Caco-2 (cell line): ENCODE data around the gene ADIG. TPM values are rescaled to one million over a fixed set of nuclear protein-coding genes. Genes with fewer than 3 reads are reported as not detected.

Experiments
- BruUV-seq: library from RNA; stranded (reverse); fragments of 400-500 nt; replicated peaks from 2 replicates; lab custom pipeline; 2021; lab: Mats Ljungman, UMichigan
- CTCF ChIA-PET: fragments of 300-600 bp; sonication (Branson Sonifier 250); formaldehyde crosslinking; loops from one replicate; lab custom pipeline; 2022; ENCODE audit warnings: antibody characterized with exemption; lab: Charles Lee
- POLR2A ChIA-PET: fragments of 300-600 bp; sonication (Branson Sonifier 250); formaldehyde crosslinking; loops from one replicate; lab custom pipeline; 2022; ENCODE audit warnings: antibody characterized with exemption; lab: Charles Lee
- DNase-seq, 2 experiments: peaks; one replicate each; pipeline versions ENCODE4 v3.0.0 to v3.0.0-alpha.2; 2020 to 2022
- H3K27me3 ChIP-seq: replicated peaks from 2 replicates; pipeline ENCODE4 v1.6.0; 2011; ENCODE audit warnings: low read length; ENCODE audit not compliant: control insufficient read depth, insufficient read depth
- H3K36me3 ChIP-seq: 2 replicates; pipeline ENCODE4 v1.5.1; 2011; ENCODE audit warnings: low read length; ENCODE audit not compliant: control insufficient read depth, insufficient read depth
- H3K4me1 ChIP-seq: fragments of 250-450 bp; sonication (Bioruptor Pico); 2 replicates; pipeline ENCODE4 v1.5.1; 2020; ENCODE audit warnings: mild to moderate bottlenecking
- H3K4me3 ChIP-seq: 2 replicates; pipeline ENCODE4 v1.5.1; 2011; ENCODE audit warnings: low read depth, mild to moderate bottlenecking, control low read depth, low read length
- H3K9me3 ChIP-seq: fragments of 250-450 bp; sonication (Bioruptor Pico); 2 replicates; pipeline ENCODE4 v1.5.1; 2020; ENCODE audit warnings: mild to moderate bottlenecking, moderate library complexity
- H3K27ac Mint-ChIP-seq: one replicate; pipeline ENCODE4 v1.8.0; 2022; ENCODE audit warnings: mixed read lengths; ENCODE audit not compliant: unreplicated experiment
- H3K27me3 Mint-ChIP-seq: one replicate; pipeline ENCODE4 v1.8.0; 2022; ENCODE audit warnings: mixed read lengths; ENCODE audit not compliant: insufficient read depth, unreplicated experiment
- H3K36me3 Mint-ChIP-seq: one replicate; pipeline ENCODE4 v1.8.0; 2022; ENCODE audit warnings: mild to moderate bottlenecking, mixed read lengths; ENCODE audit not compliant: insufficient read depth, unreplicated experiment
- H3K4me1 Mint-ChIP-seq: one replicate; pipeline ENCODE4 v1.8.0; 2022; ENCODE audit warnings: low read depth, mixed read lengths; ENCODE audit not compliant: unreplicated experiment
- H3K4me3 Mint-ChIP-seq: one replicate; pipeline ENCODE4 v1.8.0; 2022; ENCODE audit warnings: mild to moderate bottlenecking, moderate library complexity, mixed read lengths; ENCODE audit not compliant: unreplicated experiment
- H3K9me3 Mint-ChIP-seq: one replicate; pipeline ENCODE4 v1.8.0; 2022; ENCODE audit warnings: mixed read lengths; ENCODE audit not compliant: unreplicated experiment
- intact Hi-C: fragments of 100-400 bp; cut with micrococcal nuclease; formaldehyde crosslinking; loops from one replicate; pipeline ENCODE4 v1.10.0; 2022; ENCODE audit not compliant: unreplicated experiment
- total RNA-seq: library from RNA; stranded (reverse); gene quantifications from 2 replicates; pipeline ENCODE4 v1.2.3, GENCODE V29; 2022
- TF ChIP-seq, protein P1 (sequence below), 2 experiments: fragments of 200-600 bp in 1 of 2; IDR thresholded peaks; 1 replicate in 1 of 2; 2 replicates in 1 of 2; pipeline versions ENCODE4 v1.5.1 to v1.8.0; 2011 to 2022; ENCODE audit warnings: antibody characterized with exemption in 1 of 2, control low read depth in 1 of 2, inconsistent platforms in 1 of 2, low read depth in 1 of 2, low read length in 1 of 2, mild to moderate bottlenecking in 1 of 2, moderate library complexity in 1 of 2; ENCODE audit not compliant: insufficient read depth in 1 of 2, severe bottlenecking in 1 of 2, unreplicated experiment in 1 of 2

The ADIG gene
- total RNA-seq, 1 experiment from 2014 or later = not detected

- ChIA-PET CTCF (no interaction called here), POLR2A (no interaction called here)
- no TSS peak for BruUV-seq
- intact Hi-C loops = no loop called here
- H3K36me3 Mint-ChIP-seq = no peaks in the 10 kb centered on the region
- peaks cover 1% of the 10 kb centered on the region; the same call in 1 of the 2 replicates for H3K27me3 ChIP-seq
- H3K9me3 ChIP-seq = no peaks in the 10 kb centered on the region
- TF ChIP-seq, protein P1, sequence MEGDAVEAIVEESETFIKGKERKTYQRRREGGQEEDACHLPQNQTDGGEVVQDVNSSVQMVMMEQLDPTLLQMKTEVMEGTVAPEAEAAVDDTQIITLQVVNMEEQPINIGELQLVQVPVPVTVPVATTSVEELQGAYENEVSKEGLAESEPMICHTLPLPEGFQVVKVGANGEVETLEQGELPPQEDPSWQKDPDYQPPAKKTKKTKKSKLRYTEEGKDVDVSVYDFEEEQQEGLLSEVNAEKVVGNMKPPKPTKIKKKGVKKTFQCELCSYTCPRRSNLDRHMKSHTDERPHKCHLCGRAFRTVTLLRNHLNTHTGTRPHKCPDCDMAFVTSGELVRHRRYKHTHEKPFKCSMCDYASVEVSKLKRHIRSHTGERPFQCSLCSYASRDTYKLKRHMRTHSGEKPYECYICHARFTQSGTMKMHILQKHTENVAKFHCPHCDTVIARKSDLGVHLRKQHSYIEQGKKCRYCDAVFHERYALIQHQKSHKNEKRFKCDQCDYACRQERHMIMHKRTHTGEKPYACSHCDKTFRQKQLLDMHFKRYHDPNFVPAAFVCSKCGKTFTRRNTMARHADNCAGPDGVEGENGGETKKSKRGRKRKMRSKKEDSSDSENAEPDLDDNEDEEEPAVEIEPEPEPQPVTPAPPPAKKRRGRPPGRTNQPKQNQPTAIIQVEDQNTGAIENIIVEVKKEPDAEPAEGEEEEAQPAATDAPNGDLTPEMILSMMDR (IDR thresholded peaks at IDR 0.05; ENCODE audit: insufficient read depth in 1 of 2, low read depth in 1 of 2, low read length in 1 of 2, severe bottlenecking in 1 of 2, unreplicated experiment in 1 of 2) = no peak
- no peaks in the 10 kb centered on the region for H3K9me3 Mint-ChIP-seq
- H3K36me3 ChIP-seq = no peaks in the 10 kb centered on the region
- no peak for DNase-seq
- H3K27me3 Mint-ChIP-seq = no peaks in the 10 kb centered on the region
- no peaks in the 10 kb centered on the region for H3K4me1 Mint-ChIP-seq
- no peak overlapping the region for H3K27ac Mint-ChIP-seq
- H3K4me3 Mint-ChIP-seq = no peak overlapping the region
- no peaks in the 10 kb centered on the region for H3K4me1 ChIP-seq
- no peak overlapping the region for H3K4me3 ChIP-seq
These were observed 5.2 kb downstream of the ADIG start for GRCh38 chr20:38586181-38586525.

DNA sequence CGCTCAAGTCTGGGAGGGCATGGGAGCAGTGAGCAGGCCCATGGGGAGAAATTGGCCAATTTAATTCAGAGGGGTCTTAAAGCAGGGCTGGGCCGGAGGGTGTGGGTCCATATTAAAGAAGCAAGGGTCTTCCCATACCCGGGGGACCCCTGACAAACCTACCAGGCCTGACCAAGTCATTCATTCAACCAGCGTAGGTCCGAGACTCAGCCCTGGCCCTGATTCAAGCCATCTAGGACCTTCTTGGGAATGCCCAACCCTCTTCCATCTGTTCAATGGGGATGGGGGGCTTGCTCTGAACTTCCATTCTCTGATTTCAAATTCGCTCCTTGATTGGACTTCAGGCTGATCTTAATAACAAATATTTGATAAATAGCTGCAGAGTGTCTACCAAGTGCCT lies 7.3 kb downstream of the ADIG start:
- no peaks in the 10 kb centered on the region for H3K36me3 Mint-ChIP-seq
- BruUV-seq = no TSS peak
- H3K9me3 Mint-ChIP-seq = no peaks in the 10 kb centered on the region
- Histone ChIP-seq H3K4me1 (peaks cover 11% of the 10 kb centered on the region), H3K27me3 (peaks cover 1% of the 10 kb centered on the region; the same call in 1 of the 2 replicates), H3K9me3 (no peaks in the 10 kb centered on the region), H3K4me3 (no peak overlapping the region), H3K36me3 (no peaks in the 10 kb centered on the region)
- intact Hi-C loops = no loop called here
- DNase-seq = no peak
- ChIA-PET POLR2A (no interaction called here), CTCF (no interaction called here)
- no peak overlapping the region for H3K4me3 Mint-ChIP-seq
- TF ChIP-seq, protein P1 (IDR thresholded peaks at IDR 0.05; ENCODE audit: insufficient read depth in 1 of 2, low read depth in 1 of 2, low read length in 1 of 2, severe bottlenecking in 1 of 2, unreplicated experiment in 1 of 2) = no peak
- H3K4me1 Mint-ChIP-seq = no peaks in the 10 kb centered on the region
- no peak overlapping the region for H3K27ac Mint-ChIP-seq
- H3K27me3 Mint-ChIP-seq = no peaks in the 10 kb centered on the region

- no TSS peak for BruUV-seq
- H3K9me3 Mint-ChIP-seq = no peaks in the 10 kb centered on the region
- Histone ChIP-seq H3K4me1 (peaks cover 11% of the 10 kb centered on the region), H3K27me3 (no peaks in the 10 kb centered on the region; the same call in 1 of the 2 replicates), H3K9me3 (no peaks in the 10 kb centered on the region), H3K36me3 (no peaks in the 10 kb centered on the region), H3K4me3 (no peak overlapping the region)
- intact Hi-C loops = no loop called here
- H3K4me3 Mint-ChIP-seq = no peak overlapping the region
- H3K4me1 Mint-ChIP-seq = no peaks in the 10 kb centered on the region
- TF ChIP-seq, protein P1 (IDR thresholded peaks at IDR 0.05; ENCODE audit: insufficient read depth in 1 of 2, low read depth in 1 of 2, low read length in 1 of 2, severe bottlenecking in 1 of 2, unreplicated experiment in 1 of 2) = no peak
- no peak for DNase-seq
- H3K27ac Mint-ChIP-seq = no peak overlapping the region
- CTCF ChIA-PET = no interaction called here
- POLR2A ChIA-PET = no interaction called here
- H3K27me3 Mint-ChIP-seq = no peaks in the 10 kb centered on the region
- no peaks in the 10 kb centered on the region for H3K36me3 Mint-ChIP-seq
These were observed 8.4 kb downstream of the ADIG start for GRCh38 chr20:38589351-38589750.
